Measurements from ENCODE around the gene APLP2.

GRCh38 chr11:130034236-130034635, 35.5 kb upstream of the APLP2 start:
- TF ChIP-seq EP300 (IDR thresholded peaks at IDR 0.05): no peak
- TF ChIP-seq CTCF (IDR thresholded peaks at IDR 0.05): no peak
